Mesendoderm (in vitro differentiated cells): ENCODE measurements around the gene COX20.

Experiments used
- DNase-seq: peaks from one replicate; pipeline ENCODE4 v3.0.0; 2013
- H2AK5ac ChIP-seq: 2 replicates; pipeline ENCODE4 v1.6.1; 2013; ENCODE audit warnings: low read length, inconsistent platforms
- H2BK120ac ChIP-seq: 2 replicates; pipeline ENCODE4 v1.6.1; 2013; ENCODE audit warnings: low read depth, mild to moderate bottlenecking, low read length, moderate library complexity, mixed read lengths
- H2BK15ac ChIP-seq: replicated peaks from 2 replicates; pipeline ENCODE4 v1.6.1; 2013; ENCODE audit warnings: low read depth, mild to moderate bottlenecking, moderate library complexity
- H2BK5ac ChIP-seq: 2 replicates; pipeline ENCODE4 v1.6.1; 2013; ENCODE audit warnings: low read length, inconsistent platforms
- H3K18ac ChIP-seq: 2 replicates; pipeline ENCODE4 v1.6.1; 2013; ENCODE audit warnings: mild to moderate bottlenecking, low read length, mixed read lengths
- H3K23ac ChIP-seq: one replicate; pipeline ENCODE4 v1.6.1; 2013; ENCODE audit warnings: low read length
- H3K27ac ChIP-seq: 2 replicates; pipeline ENCODE4 v1.5.1; 2013; ENCODE audit warnings: low read depth, mild to moderate bottlenecking, inconsistent platforms, low read length, moderate library complexity
- H3K27me3 ChIP-seq: 2 replicates; pipeline ENCODE4 v1.6.1; 2013; ENCODE audit warnings: low read length, control low read depth, mild to moderate bottlenecking, inconsistent platforms; ENCODE audit not compliant: insufficient read depth, poor library complexity
- H3K36me3 ChIP-seq: 2 replicates; pipeline ENCODE4 v1.6.1; 2013; ENCODE audit warnings: low read length, inconsistent platforms; ENCODE audit not compliant: control insufficient read depth, insufficient read depth
- H3K4ac ChIP-seq: one replicate; pipeline ENCODE4 v1.6.1; 2013; ENCODE audit warnings: low read depth, mild to moderate bottlenecking, low read length, moderate library complexity
- H3K4me1 ChIP-seq: 2 replicates; pipeline ENCODE4 v1.6.1; 2013; ENCODE audit warnings: low read depth, low read length, inconsistent platforms; ENCODE audit not compliant: control insufficient read depth
- H3K4me2 ChIP-seq: 2 replicates; pipeline ENCODE4 v1.6.1; 2013; ENCODE audit warnings: low read length
- H3K4me3 ChIP-seq: 2 replicates; pipeline ENCODE4 v1.5.1; 2013; ENCODE audit warnings: mild to moderate bottlenecking, low read length
- H3K56ac ChIP-seq: one replicate; pipeline ENCODE4 v1.6.1; 2013; ENCODE audit warnings: low read length
- H3K79me1 ChIP-seq: 2 replicates; pipeline ENCODE4 v1.6.1; 2013; ENCODE audit warnings: low read length, inconsistent platforms
- H3K79me2 ChIP-seq: 2 replicates; pipeline ENCODE4 v1.6.1; 2013; ENCODE audit warnings: mild to moderate bottlenecking, low read length; ENCODE audit not compliant: control insufficient read depth, insufficient read depth
- H3K9ac ChIP-seq: 2 replicates; pipeline ENCODE4 v1.6.1; 2013; ENCODE audit warnings: low read length, inconsistent platforms
- H4K5ac ChIP-seq: one replicate; pipeline ENCODE4 v1.6.1; 2013; ENCODE audit warnings: low read length
- H4K8ac ChIP-seq: one replicate; pipeline ENCODE4 v1.6.1; 2013; ENCODE audit warnings: low read depth, mild to moderate bottlenecking, control low read depth, low read length, moderate library complexity
- WGBS: extraction: QIAGEN DNeasy Blood & Tissue Kit; methylation state at CpG from one replicate; pipeline ENCODE4 v1.1.7; 2013; ENCODE audit warnings: low lambda C conversion rate, missing lambda C conversion rate; ENCODE audit not compliant: insufficient coverage; ENCODE audit errors: extremely low coverage; 5-methylcytosine and 5-hydroxymethylcytosine counted together

COX20 gene

GRCh38 chr1:244836584-244836983 is 1.1 kb downstream of the COX20 start:
- H2BK15ac ChIP-seq: no peak overlapping the region
- H3K4me1 ChIP-seq: peaks cover 2% of the 10 kb centered on the region
- no peak overlapping the region for H4K8ac ChIP-seq
- H3K56ac ChIP-seq: peak overlapping the region; percentile 31
- peaks cover 5% of the 10 kb centered on the region for H3K79me1 ChIP-seq
- peak overlapping the region; percentile 88 for H3K9ac ChIP-seq
- H3K27me3 ChIP-seq: no peaks in the 10 kb centered on the region
- peak overlapping the region; percentile 77 for H3K4me2 ChIP-seq
- H2BK5ac ChIP-seq: no peak overlapping the region
- H3K36me3 ChIP-seq: peaks cover 2% of the 10 kb centered on the region
- H4K5ac ChIP-seq: no peak overlapping the region
- DNase-seq: no peak
- H3K23ac ChIP-seq: no peak overlapping the region
- H3K18ac ChIP-seq: no peak overlapping the region
- H3K79me2 ChIP-seq: peaks cover 20% of the 10 kb centered on the region
- H2AK5ac ChIP-seq: no peak overlapping the region
- H3K27ac ChIP-seq: no peak overlapping the region
- H3K4ac ChIP-seq: no peak overlapping the region
- peak overlapping the region; percentile 39 for H3K4me3 ChIP-seq
- H2BK120ac ChIP-seq: no peak overlapping the region
- no CpG with 5 or more reads among the region's 3 CpGs for WGBS

DNA sequence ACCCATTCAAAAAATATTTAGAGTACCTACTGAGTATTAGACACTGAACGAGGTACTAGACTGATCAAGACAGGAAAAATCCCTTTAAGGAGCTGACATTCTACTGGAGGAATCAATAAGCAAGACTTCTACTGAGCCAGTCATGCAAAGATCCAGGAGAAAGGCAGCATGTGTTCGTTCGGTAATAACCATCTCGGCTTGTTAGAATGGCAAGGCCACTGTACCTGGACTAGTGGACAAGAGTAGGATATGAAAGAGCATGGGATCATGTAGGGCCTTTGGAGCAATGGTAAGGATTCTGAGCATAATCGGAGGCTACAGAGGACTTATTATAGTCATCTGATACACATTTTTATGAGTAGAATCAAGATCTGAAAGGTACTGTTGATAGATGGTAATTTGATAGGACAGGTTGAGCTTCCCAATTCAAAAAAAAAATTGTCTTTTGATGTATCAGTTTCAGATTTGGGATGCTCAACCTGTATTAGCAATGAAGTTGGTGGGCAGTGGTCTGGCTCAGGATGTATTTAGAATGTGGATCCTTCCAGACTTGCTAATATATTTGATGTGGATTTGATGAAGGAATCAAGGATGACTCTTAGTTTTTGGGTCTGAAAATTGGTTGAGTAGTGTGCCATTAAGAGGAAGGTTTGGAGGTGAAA is 2.3 kb downstream of the COX20 start:
- no peak for DNase-seq
- no CpG with 5 or more reads among the region's 5 CpGs for WGBS
- no peak overlapping the region for H2BK15ac ChIP-seq

DNA sequence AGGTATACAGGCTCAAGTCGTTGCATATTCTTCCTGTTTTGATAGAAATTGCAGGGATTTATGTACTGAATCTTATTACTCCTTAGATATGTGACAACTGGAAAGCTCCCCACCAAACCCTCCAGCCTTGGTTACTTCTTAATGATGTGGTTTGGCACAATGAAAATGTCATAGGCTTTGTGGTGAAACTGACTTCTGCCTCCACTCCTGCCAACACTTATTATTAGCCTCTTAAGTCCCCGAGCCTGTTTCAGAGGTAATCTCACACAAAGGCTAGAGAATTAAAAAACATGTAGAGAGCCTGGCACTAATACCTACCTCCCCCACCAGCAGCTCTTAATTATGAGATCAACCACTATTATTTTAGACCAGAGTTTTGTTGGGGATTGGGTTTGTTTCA is 4.2 kb downstream of the COX20 start:
- Histone ChIP-seq H3K9ac (no peak overlapping the region), H3K56ac (no peak overlapping the region), H2BK5ac (no peak overlapping the region), H2BK120ac (no peak overlapping the region), H3K23ac (no peak overlapping the region), H3K27ac (no peak overlapping the region), H3K4me2 (no peak overlapping the region), H2AK5ac (no peak overlapping the region), H3K79me1 (peaks cover 5% of the 10 kb centered on the region), H3K4me1 (peaks cover 2% of the 10 kb centered on the region), H3K79me2 (peaks cover 20% of the 10 kb centered on the region), H3K36me3 (peaks cover 5% of the 10 kb centered on the region), H2BK15ac (no peak overlapping the region), H3K18ac (no peak overlapping the region), H4K5ac (no peak overlapping the region), H4K8ac (no peak overlapping the region), H3K27me3 (no peaks in the 10 kb centered on the region), H3K4ac (no peak overlapping the region), H3K4me3 (no peak overlapping the region)
- WGBS: no CpG with 5 or more reads among the region's 2 CpGs
- DNase-seq: no peak

More for the DNA sequence above, 2.3 kb downstream of the COX20 start:
- peak overlapping the region; percentile 13 for H3K4me2 ChIP-seq
- H3K79me2 ChIP-seq: peaks cover 20% of the 10 kb centered on the region
- H4K8ac ChIP-seq: no peak overlapping the region
- no peaks in the 10 kb centered on the region for H3K27me3 ChIP-seq
- no peak overlapping the region for H3K27ac ChIP-seq
- no peak overlapping the region for H2BK5ac ChIP-seq
- H3K4me3 ChIP-seq: no peak overlapping the region
- H4K5ac ChIP-seq: no peak overlapping the region
- no peak overlapping the region for H2AK5ac ChIP-seq
- peaks cover 5% of the 10 kb centered on the region for H3K79me1 ChIP-seq
- no peak overlapping the region for H3K18ac ChIP-seq
- H2BK120ac ChIP-seq: no peak overlapping the region
- H3K4me1 ChIP-seq: peaks cover 2% of the 10 kb centered on the region
- H3K23ac ChIP-seq: no peak overlapping the region
- no peak overlapping the region for H3K56ac ChIP-seq
- H3K9ac ChIP-seq: peak overlapping the region; percentile 44
- H3K4ac ChIP-seq: no peak overlapping the region
- H3K36me3 ChIP-seq: peaks cover 2% of the 10 kb centered on the region

GRCh38 chr1:244840219-244840794 is 4.8 kb downstream of the COX20 start:
- no peak overlapping the region for H2BK15ac ChIP-seq
- no peak overlapping the region for H2BK5ac ChIP-seq
- peaks cover 20% of the 10 kb centered on the region for H3K79me2 ChIP-seq
- H4K5ac ChIP-seq: no peak overlapping the region
- no peak overlapping the region for H3K56ac ChIP-seq
- H3K36me3 ChIP-seq: peaks cover 7% of the 10 kb centered on the region
- no CpG with 5 or more reads among the region's 5 CpGs for WGBS
- no peaks in the 10 kb centered on the region for H3K27me3 ChIP-seq
- H2BK120ac ChIP-seq: no peak overlapping the region
- no peak overlapping the region for H3K4ac ChIP-seq
- no peak overlapping the region for H3K23ac ChIP-seq
- peaks cover 5% of the 10 kb centered on the region for H3K79me1 ChIP-seq
- H3K4me1 ChIP-seq: peaks cover 2% of the 10 kb centered on the region
- DNase-seq: no peak
- H4K8ac ChIP-seq: no peak overlapping the region
- no peak overlapping the region for H3K4me2 ChIP-seq
- no peak overlapping the region for H3K18ac ChIP-seq
- no peak overlapping the region for H3K9ac ChIP-seq
- H2AK5ac ChIP-seq: no peak overlapping the region
- no peak overlapping the region for H3K27ac ChIP-seq
- H3K4me3 ChIP-seq: no peak overlapping the region

GRCh38 chr1:244841273-244841927 is 5.9 kb downstream of the COX20 start:
- Histone ChIP-seq H3K4me1 (peaks cover 2% of the 10 kb centered on the region), H3K27me3 (no peaks in the 10 kb centered on the region), H2BK120ac (no peak overlapping the region), H3K79me2 (peaks cover 17% of the 10 kb centered on the region), H3K4me2 (no peak overlapping the region), H3K9ac (no peak overlapping the region), H3K4me3 (no peak overlapping the region), H4K8ac (no peak overlapping the region), H3K4ac (no peak overlapping the region), H3K27ac (no peak overlapping the region), H3K18ac (no peak overlapping the region), H2AK5ac (no peak overlapping the region), H3K56ac (no peak overlapping the region), H2BK5ac (no peak overlapping the region), H2BK15ac (no peak overlapping the region), H3K36me3 (peaks cover 7% of the 10 kb centered on the region), H3K79me1 (peaks cover 5% of the 10 kb centered on the region), H3K23ac (no peak overlapping the region), H4K5ac (no peak overlapping the region)
- WGBS: no CpG with 5 or more reads among the region's 9 CpGs
- DNase-seq: no peak
